Vagina (tissue), 2 donors: ENCODE measurements around the gene SIAH2. TPM values are rescaled to one million over a fixed set of nuclear protein-coding genes. Genes with fewer than 3 reads are reported as not detected.

Source experiments
- DNase-seq, 2 donors: peaks; one replicate each; pipeline ENCODE4 v3.0.0-alpha.2; 2017; ENCODE audit errors: extremely low spot score in 2 of 2
- H3K27ac ChIP-seq: fragments of 200-600 bp; sonication (generic); one replicate; pipeline ENCODE4 v1.5.1; 2019
- H3K27me3 ChIP-seq: fragments of 200-600 bp; sonication (generic); one replicate; pipeline ENCODE4 v1.5.1; 2019
- H3K36me3 ChIP-seq, 2 donors: fragments of 200-600 bp; sonication (generic); one replicate each; pipeline ENCODE4 v1.5.1; 2017 to 2019
- H3K4me1 ChIP-seq: fragments of 200-600 bp; sonication (generic); one replicate; pipeline ENCODE4 v1.5.1; 2019
- H3K4me3 ChIP-seq, 2 donors: fragments of 200-600 bp; sonication (generic); 1 replicate in 1 of 2; 2 replicates in 1 of 2; pipeline ENCODE4 v1.5.1; 2016 to 2019
- H3K9me3 ChIP-seq: fragments of 200-600 bp; sonication (generic); one replicate; pipeline ENCODE4 v1.5.1; 2019
- CTCF ChIP-seq, 3 experiments: fragments of 450-650 bp in 2 of 3; fragments of 200-600 bp in 1 of 3; sonication (generic) in 1 of 3; IDR thresholded peaks; one replicate each; pipeline ENCODE4 v1.5.1; 2017 to 2019; ENCODE audit warnings: antibody characterized with exemption in 3 of 3, mild to moderate bottlenecking in 2 of 3, moderate library complexity in 2 of 3
- POLR2A ChIP-seq, 2 donors: fragments of 450-650 bp; IDR thresholded peaks; one replicate each; pipeline ENCODE4 v1.6.1; 2017; ENCODE audit warnings: antibody characterized with exemption in 2 of 2, mild to moderate bottlenecking in 2 of 2, moderate library complexity in 2 of 2
- POLR2AphosphoS5 ChIP-seq, 2 donors: sonication (generic); formaldehyde crosslinking; IDR thresholded peaks; one replicate each; pipeline ENCODE4 v1.9.0; 2017; ENCODE audit warnings: antibody characterized with exemption in 2 of 2, mild to moderate bottlenecking in 2 of 2, low read depth in 1 of 2; ENCODE audit not compliant: insufficient read depth in 1 of 2
- intact Hi-C: fragments of 100-400 bp; cut with DNase I; formaldehyde crosslinking; loops from one replicate; pipeline ENCODE4 v1.15.1; 2023
- total RNA-seq: library from RNA; depleted of rRNA; stranded (reverse); fragments of >200 nt; gene quantifications from one replicate; pipeline ENCODE4 v1.2.3, GENCODE V29; 2016

The SIAH2 gene
- total RNA-seq, 1 donor from 2014 or later, result 71.0 TPM

- no peak for TF ChIP-seq POLR2A (IDR thresholded peaks at IDR 0.05)
- TF ChIP-seq CTCF (IDR thresholded peaks at IDR 0.05), result no peak
- TF ChIP-seq POLR2AphosphoS5 (IDR thresholded peaks at IDR 0.05; ENCODE audit: insufficient read depth in 1 of 2, low read depth in 1 of 2), result no peak
Measured at GRCh38 chr3:150773616-150774192, 10.7 kb upstream of the SIAH2 start.

GRCh38 chr3:150771600-150771999, 8.6 kb upstream of the SIAH2 start:
- no peaks in the 10 kb centered on the region for H3K4me1 ChIP-seq
- H3K4me3 ChIP-seq, result no peak overlapping the region
- no peaks in the 10 kb centered on the region for H3K9me3 ChIP-seq
- no peaks in the 10 kb centered on the region for H3K27me3 ChIP-seq
- intact Hi-C loops, result no loop called here
- no peak for DNase-seq
- TF ChIP-seq POLR2A (IDR thresholded peaks at IDR 0.05) (no peak), POLR2AphosphoS5 (IDR thresholded peaks at IDR 0.05; ENCODE audit: insufficient read depth in 1 of 2, low read depth in 1 of 2) (no peak), CTCF (IDR thresholded peaks at IDR 0.05) (no peak)
- no peaks in the 10 kb centered on the region for H3K36me3 ChIP-seq
- no peak overlapping the region for H3K27ac ChIP-seq

More at GRCh38 chr3:150773616-150774192, 10.7 kb upstream of the SIAH2 start:
- intact Hi-C loops, result no loop called here
- H3K27ac ChIP-seq, result no peak overlapping the region
- H3K36me3 ChIP-seq, result no peaks in the 10 kb centered on the region
- H3K4me3 ChIP-seq, result no peak overlapping the region
- no peaks in the 10 kb centered on the region for H3K27me3 ChIP-seq
- DNase-seq, result no peak
- no peaks in the 10 kb centered on the region for H3K9me3 ChIP-seq
- no peaks in the 10 kb centered on the region for H3K4me1 ChIP-seq

- peak overlapping the region; percentile 22 for H3K27ac ChIP-seq
- no peaks in the 10 kb centered on the region for H3K4me1 ChIP-seq
- H3K36me3 ChIP-seq, result no peaks in the 10 kb centered on the region
- no peak for DNase-seq
- H3K4me3 ChIP-seq, result no peak overlapping the region
- no peaks in the 10 kb centered on the region for H3K9me3 ChIP-seq
- intact Hi-C loops, result no loop called here
- TF ChIP-seq POLR2A (IDR thresholded peaks at IDR 0.05) (no peak), POLR2AphosphoS5 (IDR thresholded peaks at IDR 0.05; ENCODE audit: insufficient read depth in 1 of 2, low read depth in 1 of 2) (no peak), CTCF (IDR thresholded peaks at IDR 0.05) (no peak)
- H3K27me3 ChIP-seq, result no peaks in the 10 kb centered on the region
Measured at GRCh38 chr3:150770681-150771080, 7.7 kb upstream of the SIAH2 start.

GRCh38 chr3:150766742-150767141, 3.8 kb upstream of the SIAH2 start:
- TF ChIP-seq POLR2AphosphoS5 (IDR thresholded peaks at IDR 0.05; ENCODE audit: insufficient read depth in 1 of 2, low read depth in 1 of 2) (no peak), POLR2A (IDR thresholded peaks at IDR 0.05) (no peak), CTCF (IDR thresholded peaks at IDR 0.05) (no peak)
- intact Hi-C loops, result no loop called here
- Histone ChIP-seq H3K9me3 (no peaks in the 10 kb centered on the region), H3K27ac (no peak overlapping the region), H3K27me3 (no peaks in the 10 kb centered on the region), H3K4me3 (no peak overlapping the region), H3K36me3 (no peaks in the 10 kb centered on the region), H3K4me1 (peaks cover 12% of the 10 kb centered on the region)
- DNase-seq, result no peak

- intact Hi-C loops, result no loop called here
- no peaks in the 10 kb centered on the region for H3K36me3 ChIP-seq
- no peak overlapping the region for H3K4me3 ChIP-seq
- no peaks in the 10 kb centered on the region for H3K9me3 ChIP-seq
- TF ChIP-seq POLR2AphosphoS5 (IDR thresholded peaks at IDR 0.05; ENCODE audit: insufficient read depth in 1 of 2, low read depth in 1 of 2) (no peak), CTCF (IDR thresholded peaks at IDR 0.05) (no peak), POLR2A (IDR thresholded peaks at IDR 0.05) (no peak)
- no peak for DNase-seq
- H3K27ac ChIP-seq, result no peak overlapping the region
- H3K4me1 ChIP-seq, result peaks cover 13% of the 10 kb centered on the region
- H3K27me3 ChIP-seq, result no peaks in the 10 kb centered on the region
Measured at GRCh38 chr3:150765949-150766720, 3.2 kb upstream of the SIAH2 start.
